Neuronal stem cell (in vitro differentiated cells): ENCODE measurements around the gene C10orf105.

Source experiments
- DNase-seq: peaks from one replicate; pipeline ENCODE4 v3.0.0-alpha.2; 2013; ENCODE audit warnings: low spot score
- H2AFZ ChIP-seq: one replicate; pipeline ENCODE4 v1.6.1; 2013; ENCODE audit warnings: mild to moderate bottlenecking, low read length, inconsistent platforms
- H2AK5ac ChIP-seq: 2 replicates; pipeline ENCODE4 v1.6.1; 2013; ENCODE audit warnings: low read depth, mild to moderate bottlenecking, inconsistent platforms, low read length, moderate library complexity, mixed read lengths
- H2BK120ac ChIP-seq: 2 replicates; pipeline ENCODE4 v1.6.1; 2013; ENCODE audit warnings: low read depth, mild to moderate bottlenecking, inconsistent platforms, low read length, moderate library complexity, mixed read lengths
- H2BK12ac ChIP-seq: one replicate; pipeline ENCODE4 v1.6.1; 2013; ENCODE audit warnings: low read length, inconsistent platforms
- H2BK15ac ChIP-seq: 2 replicates; pipeline ENCODE4 v1.6.1; 2013; ENCODE audit warnings: mild to moderate bottlenecking, low read length, inconsistent platforms, mixed read lengths
- H2BK5ac ChIP-seq: one replicate; pipeline ENCODE4 v1.6.1; 2013; ENCODE audit warnings: inconsistent platforms, mild to moderate bottlenecking, low read length, moderate library complexity
- H3K14ac ChIP-seq: one replicate; pipeline ENCODE4 v1.6.1; 2013; ENCODE audit warnings: low read length, inconsistent platforms
- H3K18ac ChIP-seq: 2 replicates; pipeline ENCODE4 v1.6.1; 2013; ENCODE audit warnings: low read length, inconsistent platforms
- H3K23ac ChIP-seq: 2 replicates; pipeline ENCODE4 v1.6.1; 2013; ENCODE audit warnings: low read depth, mild to moderate bottlenecking, mixed read lengths, low read length, inconsistent platforms; ENCODE audit not compliant: poor library complexity
- H3K27ac ChIP-seq: replicated peaks from 3 replicates; pipeline ENCODE4 v1.5.1; 2013; ENCODE audit warnings: low read length, inconsistent platforms
- H3K27me3 ChIP-seq, 3 experiments: 2 replicates each; pipeline ENCODE4 v1.6.1; 2013; ENCODE audit warnings: low read length in 3 of 3, mild to moderate bottlenecking in 2 of 3, inconsistent platforms in 1 of 3, low read depth in 1 of 3, mixed read lengths in 1 of 3, moderate library complexity in 1 of 3; ENCODE audit not compliant: control insufficient read depth in 3 of 3, insufficient read depth in 3 of 3
- H3K36me3 ChIP-seq, 2 donors: replicated peaks in 1 of 2; 2 replicates each; pipeline ENCODE4 v1.6.1; 2013; ENCODE audit warnings: low read length in 2 of 2; ENCODE audit not compliant: control insufficient read depth in 2 of 2, insufficient read depth in 2 of 2
- H3K4ac ChIP-seq: 2 replicates; pipeline ENCODE4 v1.6.1; 2013; ENCODE audit warnings: inconsistent platforms, mild to moderate bottlenecking, low read length, moderate library complexity
- H3K4me1 ChIP-seq, 2 donors: 1 replicate in 1 of 2; 2 replicates in 1 of 2; pipeline ENCODE4 v1.6.1; 2013; ENCODE audit warnings: low read length in 2 of 2, low read depth in 1 of 2; ENCODE audit not compliant: control insufficient read depth in 2 of 2, insufficient read depth in 1 of 2
- H3K4me2 ChIP-seq: one replicate; pipeline ENCODE4 v1.6.1; 2013; ENCODE audit warnings: mild to moderate bottlenecking, low read length, inconsistent platforms; ENCODE audit not compliant: insufficient read depth, poor library complexity, severe bottlenecking
- H3K4me3 ChIP-seq, 2 donors: 2 replicates each; pipeline ENCODE4 v1.5.1; 2013; ENCODE audit warnings: low read length in 2 of 2, mild to moderate bottlenecking in 2 of 2, inconsistent platforms in 1 of 2, moderate library complexity in 1 of 2
- H3K79me1 ChIP-seq: one replicate; pipeline ENCODE4 v1.6.1; 2013; ENCODE audit warnings: low read depth, mild to moderate bottlenecking, inconsistent platforms, low read length, moderate library complexity
- H3K9ac ChIP-seq: one replicate; pipeline ENCODE4 v1.6.1; 2013; ENCODE audit warnings: mild to moderate bottlenecking, low read depth, low read length, inconsistent platforms; ENCODE audit not compliant: poor library complexity
- H3K9me3 ChIP-seq, 2 donors: replicated peaks in 1 of 2; 2 replicates each; pipeline versions ENCODE3 to v1.6.1; 2013; ENCODE audit warnings: low read length in 2 of 2, mild to moderate bottlenecking in 2 of 2, inconsistent platforms in 1 of 2, low read depth in 1 of 2, mixed read lengths in 1 of 2, moderate library complexity in 1 of 2; ENCODE audit not compliant: control insufficient read depth in 2 of 2, insufficient read depth in 1 of 2
- H4K8ac ChIP-seq: one replicate; pipeline ENCODE4 v1.6.1; 2013; ENCODE audit warnings: low read depth, mild to moderate bottlenecking, inconsistent platforms, low read length, moderate library complexity
- H4K91ac ChIP-seq: one replicate; pipeline ENCODE4 v1.6.1; 2013; ENCODE audit warnings: low read length, low read depth, mild to moderate bottlenecking, inconsistent platforms; ENCODE audit not compliant: poor library complexity
- WGBS, 2 donors: extraction: QIAGEN DNeasy Blood & Tissue Kit; methylation state at CpG; one replicate each; pipeline ENCODE4 v1.1.7; 2013; ENCODE audit warnings: missing lambda C conversion rate in 2 of 2, mixed read lengths in 1 of 2; ENCODE audit not compliant: insufficient read length in 2 of 2, insufficient replicate concordance in 1 of 2; ENCODE audit errors: extremely low coverage in 2 of 2; 5-methylcytosine and 5-hydroxymethylcytosine counted together

The C10orf105 gene

GRCh38 chr10:71735709-71736569 is 16.4 kb upstream of the C10orf105 start:
- no peak overlapping the region for H3K4me3 ChIP-seq
- no CpG with 5 or more reads among the region's 16 CpGs for whole genome bisulfite sequencing, 2 donors
- peak overlapping the region; percentile 36 for H3K18ac ChIP-seq
- no peak overlapping the region for H2BK5ac ChIP-seq
- H3K23ac ChIP-seq, result peak overlapping the region; percentile 59
- DNase-seq, result no peak
- H3K4ac ChIP-seq, result no peak overlapping the region
- no peaks in the 10 kb centered on the region for H3K36me3 ChIP-seq
- no peak overlapping the region for H4K91ac ChIP-seq
- no peak overlapping the region for H2BK120ac ChIP-seq
- H2AFZ ChIP-seq, result no peak overlapping the region
- H3K79me1 ChIP-seq, result no peaks in the 10 kb centered on the region
- peak overlapping the region; percentile 4 for H2AK5ac ChIP-seq
- peaks cover 0 to 15% (median 0%) of the 10 kb centered on the region in 3 experiments for H3K27me3 ChIP-seq
- no peak overlapping the region for H4K8ac ChIP-seq
- peak overlapping the region; percentile 13 for H2BK15ac ChIP-seq
- H3K4me1 ChIP-seq, result peaks cover 0 to 5% of the 10 kb centered on the region in 2 donors
- no peak overlapping the region for H3K14ac ChIP-seq
- H2BK12ac ChIP-seq, result peak overlapping the region; percentile 75
- H3K27ac ChIP-seq, result no peak overlapping the region
- no peaks in the 10 kb centered on the region for H3K9me3 ChIP-seq
- peak overlapping the region; percentile 79 for H3K9ac ChIP-seq
- no peak overlapping the region for H3K4me2 ChIP-seq

GRCh38 chr10:71734797-71735196 is 15.2 kb upstream of the C10orf105 start:
- Histone ChIP-seq H4K91ac (no peak overlapping the region), H3K4me3 (no peak overlapping the region), H3K9me3 (no peaks in the 10 kb centered on the region), H3K18ac (peak overlapping the region; percentile 45), H2AK5ac (peak overlapping the region; percentile 4), H3K4me1 (peaks cover 0 to 5% of the 10 kb centered on the region in 2 donors), H2BK5ac (peak overlapping the region; percentile 30), H2BK12ac (no peak overlapping the region), H3K14ac (no peak overlapping the region), H2BK120ac (no peak overlapping the region), H2BK15ac (peak overlapping the region; percentile 13), H2AFZ (no peak overlapping the region), H3K27ac (no peak overlapping the region), H3K27me3 (peaks cover 0 to 15% (median 0%) of the 10 kb centered on the region in 3 experiments), H3K4ac (no peak overlapping the region), H3K79me1 (no peaks in the 10 kb centered on the region), H4K8ac (no peak overlapping the region), H3K36me3 (no peaks in the 10 kb centered on the region), H3K9ac (peak overlapping the region; percentile 9), H3K4me2 (no peak overlapping the region), H3K23ac (no peak overlapping the region)
- no CpG with 5 or more reads among the region's 5 CpGs for WGBS, 2 donors
- no peak for DNase-seq

GRCh38 chr10:71731791-71732190 is 12.2 kb upstream of the C10orf105 start:
- H3K4me2 ChIP-seq, result no peak overlapping the region
- H3K14ac ChIP-seq, result no peak overlapping the region
- H3K27ac ChIP-seq, result no peak overlapping the region
- no peak overlapping the region for H3K4me3 ChIP-seq
- no peaks in the 10 kb centered on the region for H3K9me3 ChIP-seq
- H3K4ac ChIP-seq, result no peak overlapping the region
- no CpG with 5 or more reads among the region's 12 CpGs for WGBS, 2 donors
- peaks cover 0 to 3% (median 0%) of the 10 kb centered on the region in 3 experiments for H3K27me3 ChIP-seq
- no peak overlapping the region for H4K8ac ChIP-seq
- H3K79me1 ChIP-seq, result no peaks in the 10 kb centered on the region
- H2BK120ac ChIP-seq, result no peak overlapping the region
- peak overlapping the region; percentile 87 for H3K23ac ChIP-seq
- H3K9ac ChIP-seq, result peak overlapping the region; percentile 9
- DNase-seq, result no peak
- H3K36me3 ChIP-seq, result no peaks in the 10 kb centered on the region
- H2AFZ ChIP-seq, result no peak overlapping the region
- H3K18ac ChIP-seq, result no peak overlapping the region
- peaks cover 0 to 8% of the 10 kb centered on the region in 2 donors for H3K4me1 ChIP-seq
- peak overlapping the region; percentile 59 for H2AK5ac ChIP-seq
- no peak overlapping the region for H2BK5ac ChIP-seq
- peak overlapping the region; percentile 4 for H2BK15ac ChIP-seq
- H2BK12ac ChIP-seq, result no peak overlapping the region
- H4K91ac ChIP-seq, result no peak overlapping the region

- H4K91ac ChIP-seq, result no peak overlapping the region
- no peaks in the 10 kb centered on the region for H3K79me1 ChIP-seq
- H3K36me3 ChIP-seq, result no peaks in the 10 kb centered on the region
- H3K4ac ChIP-seq, result no peak overlapping the region
- H3K4me1 ChIP-seq, result peaks cover 0 to 5% of the 10 kb centered on the region in 2 donors
- H3K18ac ChIP-seq, result no peak overlapping the region
- no peak for DNase-seq
- H2BK120ac ChIP-seq, result no peak overlapping the region
- no peak overlapping the region for H2BK12ac ChIP-seq
- H2BK15ac ChIP-seq, result no peak overlapping the region
- H3K27me3 ChIP-seq, result no peaks in the 10 kb centered on the region
- no peak overlapping the region for H3K27ac ChIP-seq
- no peak overlapping the region for H2AK5ac ChIP-seq
- H3K9ac ChIP-seq, result no peak overlapping the region
- H2BK5ac ChIP-seq, result no peak overlapping the region
- H3K4me2 ChIP-seq, result no peak overlapping the region
- H3K4me3 ChIP-seq, result no peak overlapping the region
- no peak overlapping the region for H3K23ac ChIP-seq
- WGBS, 2 donors, result no CpG with 5 or more reads among the region's 10 CpGs
- H2AFZ ChIP-seq, result no peak overlapping the region
- H3K9me3 ChIP-seq, result no peaks in the 10 kb centered on the region
- no peak overlapping the region for H3K14ac ChIP-seq
- no peak overlapping the region for H4K8ac ChIP-seq
Measured at GRCh38 chr10:71729161-71729636, 9.6 kb upstream of the C10orf105 start.
